NB4 (cell line): ENCODE measurements around the gene CROCC2.

Source experiments
- CTCF ChIP-seq: IDR thresholded peaks from one replicate; pipeline ENCODE4 v1.5.1; 2012; ENCODE audit warnings: low read depth, low read length
- MAX ChIP-seq: IDR thresholded peaks from 2 replicates; pipeline ENCODE4 v1.6.1; 2011; ENCODE audit warnings: low read depth, low read length
- MYC ChIP-seq: IDR thresholded peaks from 2 replicates; pipeline ENCODE4 v1.6.1; 2011; ENCODE audit warnings: low read depth, low read length
- POLR2A ChIP-seq: IDR thresholded peaks from 2 replicates; pipeline ENCODE4 v1.6.1; 2011; ENCODE audit warnings: mild to moderate bottlenecking; ENCODE audit not compliant: insufficient read length; ENCODE audit errors: extremely low read depth

GRCh38 chr2:240928476-240929363 lies 22.6 kb downstream of the CROCC2 start:
- TF ChIP-seq POLR2A (no peak), CTCF (no peak), MAX (no peak), MYC (no peak)
